Nephron (organoid): Measurements from ENCODE around the gene HECW1.

Experiments used
- H3K27ac Mint-ChIP-seq, 3 experiments: 2 replicates each; pipeline ENCODE4 v1.8.0; 2020; ENCODE audit warnings: mixed read lengths in 3 of 3, mild to moderate bottlenecking in 2 of 3, moderate library complexity in 1 of 3
- H3K27me3 Mint-ChIP-seq: 2 replicates; pipeline ENCODE4 v1.8.0; 2021; ENCODE audit warnings: low read depth, mild to moderate bottlenecking, moderate library complexity, mixed read lengths
- H3K36me3 Mint-ChIP-seq: 2 replicates; pipeline ENCODE4 v1.8.0; 2020; ENCODE audit warnings: low read depth, mixed read lengths
- H3K4me1 Mint-ChIP-seq: 2 replicates; pipeline ENCODE4 v1.8.0; 2020; ENCODE audit warnings: mixed read lengths
- H3K4me3 Mint-ChIP-seq, 3 experiments: 2 replicates each; pipeline ENCODE4 v1.8.0; 2020; ENCODE audit warnings: mild to moderate bottlenecking in 3 of 3, mixed read lengths in 3 of 3, moderate library complexity in 2 of 3
- H3K9me3 Mint-ChIP-seq: 2 replicates; pipeline ENCODE4 v1.8.0; 2020; ENCODE audit warnings: mixed read lengths
- CTCF ChIP-seq, 3 experiments: fragments of 200-600 bp; sonication (generic); IDR thresholded peaks; one replicate each; pipeline ENCODE4 v1.5.0; 2021; ENCODE audit warnings: antibody characterized with exemption in 3 of 3; ENCODE audit not compliant: unreplicated experiment in 3 of 3

Gene HECW1

GRCh38 chr7:43141091-43141490 is 28.6 kb downstream of the HECW1 start:
- no peak overlapping the region for H3K4me3 Mint-ChIP-seq
- peaks cover 4% of the 10 kb centered on the region for H3K27me3 Mint-ChIP-seq
- TF ChIP-seq CTCF (IDR thresholded peaks at IDR 0.05; ENCODE audit: unreplicated experiment in 3 of 3) = no peak
- H3K27ac Mint-ChIP-seq = no peak overlapping the region
- no peaks in the 10 kb centered on the region for H3K9me3 Mint-ChIP-seq
- peaks cover 14% of the 10 kb centered on the region for H3K4me1 Mint-ChIP-seq
- no peaks in the 10 kb centered on the region for H3K36me3 Mint-ChIP-seq

GRCh38 chr7:43142703-43143102 is 30.3 kb downstream of the HECW1 start:
- no peak for TF ChIP-seq CTCF (IDR thresholded peaks at IDR 0.05; ENCODE audit: unreplicated experiment in 3 of 3)
- H3K4me3 Mint-ChIP-seq = no peak overlapping the region
- no peaks in the 10 kb centered on the region for H3K9me3 Mint-ChIP-seq
- peaks cover 13% of the 10 kb centered on the region for H3K4me1 Mint-ChIP-seq
- H3K27ac Mint-ChIP-seq = no peak overlapping the region
- H3K36me3 Mint-ChIP-seq = no peaks in the 10 kb centered on the region
- peaks cover 7% of the 10 kb centered on the region for H3K27me3 Mint-ChIP-seq

GRCh38 chr7:43143918-43144589 is 31.6 kb downstream of the HECW1 start:
- peaks cover 2% of the 10 kb centered on the region for H3K4me1 Mint-ChIP-seq
- TF ChIP-seq CTCF (IDR thresholded peaks at IDR 0.05; ENCODE audit: unreplicated experiment in 3 of 3) = no peak
- no peaks in the 10 kb centered on the region for H3K9me3 Mint-ChIP-seq
- H3K27ac Mint-ChIP-seq = no peak overlapping the region
- H3K27me3 Mint-ChIP-seq = peaks cover 7% of the 10 kb centered on the region
- no peaks in the 10 kb centered on the region for H3K36me3 Mint-ChIP-seq
- H3K4me3 Mint-ChIP-seq = no peak overlapping the region

- no peak overlapping the region for H3K4me3 Mint-ChIP-seq
- no peaks in the 10 kb centered on the region for H3K9me3 Mint-ChIP-seq
- peaks cover 7% of the 10 kb centered on the region for H3K27me3 Mint-ChIP-seq
- no peaks in the 10 kb centered on the region for H3K36me3 Mint-ChIP-seq
- H3K4me1 Mint-ChIP-seq = no peaks in the 10 kb centered on the region
- no peak overlapping the region for H3K27ac Mint-ChIP-seq
- TF ChIP-seq CTCF (IDR thresholded peaks at IDR 0.05; ENCODE audit: unreplicated experiment in 3 of 3) = no peak
Measured at GRCh38 chr7:43148161-43148731, 35.8 kb downstream of the HECW1 start.

GRCh38 chr7:43151076-43151475 is 38.6 kb downstream of the HECW1 start:
- Mint-ChIP-seq H3K36me3 (no peaks in the 10 kb centered on the region), H3K27me3 (peaks cover 3% of the 10 kb centered on the region), H3K9me3 (no peaks in the 10 kb centered on the region), H3K4me3 (no peak overlapping the region), H3K27ac (no peak overlapping the region), H3K4me1 (no peaks in the 10 kb centered on the region)
- no peak for TF ChIP-seq CTCF (IDR thresholded peaks at IDR 0.05; ENCODE audit: unreplicated experiment in 3 of 3)

GRCh38 chr7:43152696-43153095 is 40.2 kb downstream of the HECW1 start:
- H3K27me3 Mint-ChIP-seq = no peaks in the 10 kb centered on the region
- no peak overlapping the region for H3K4me3 Mint-ChIP-seq
- TF ChIP-seq CTCF (IDR thresholded peaks at IDR 0.05; ENCODE audit: unreplicated experiment in 3 of 3) = no peak
- no peak overlapping the region for H3K27ac Mint-ChIP-seq
- H3K4me1 Mint-ChIP-seq = no peaks in the 10 kb centered on the region
- H3K36me3 Mint-ChIP-seq = no peaks in the 10 kb centered on the region
- H3K9me3 Mint-ChIP-seq = no peaks in the 10 kb centered on the region
